HL-60 (cell line): ENCODE data around the gene PNCK.

Experiments
- POLR2AphosphoS5 ChIP-seq: IDR thresholded peaks from 2 replicates; pipeline ENCODE4 v1.6.1; 2012; ENCODE audit warnings: low read depth
- TF ChIP-seq, protein P1 (sequence below): IDR thresholded peaks from one replicate; pipeline ENCODE4 v1.5.1; 2011; ENCODE audit warnings: low read length, control low read depth, inconsistent platforms; ENCODE audit not compliant: insufficient read depth

- TF ChIP-seq, protein P1, sequence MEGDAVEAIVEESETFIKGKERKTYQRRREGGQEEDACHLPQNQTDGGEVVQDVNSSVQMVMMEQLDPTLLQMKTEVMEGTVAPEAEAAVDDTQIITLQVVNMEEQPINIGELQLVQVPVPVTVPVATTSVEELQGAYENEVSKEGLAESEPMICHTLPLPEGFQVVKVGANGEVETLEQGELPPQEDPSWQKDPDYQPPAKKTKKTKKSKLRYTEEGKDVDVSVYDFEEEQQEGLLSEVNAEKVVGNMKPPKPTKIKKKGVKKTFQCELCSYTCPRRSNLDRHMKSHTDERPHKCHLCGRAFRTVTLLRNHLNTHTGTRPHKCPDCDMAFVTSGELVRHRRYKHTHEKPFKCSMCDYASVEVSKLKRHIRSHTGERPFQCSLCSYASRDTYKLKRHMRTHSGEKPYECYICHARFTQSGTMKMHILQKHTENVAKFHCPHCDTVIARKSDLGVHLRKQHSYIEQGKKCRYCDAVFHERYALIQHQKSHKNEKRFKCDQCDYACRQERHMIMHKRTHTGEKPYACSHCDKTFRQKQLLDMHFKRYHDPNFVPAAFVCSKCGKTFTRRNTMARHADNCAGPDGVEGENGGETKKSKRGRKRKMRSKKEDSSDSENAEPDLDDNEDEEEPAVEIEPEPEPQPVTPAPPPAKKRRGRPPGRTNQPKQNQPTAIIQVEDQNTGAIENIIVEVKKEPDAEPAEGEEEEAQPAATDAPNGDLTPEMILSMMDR = no peak
- no peak for TF ChIP-seq POLR2AphosphoS5
These were observed 13.8 kb upstream of the PNCK start, which contains the start of gene SLC6A8 for GRCh38 chrX:153687121-153688039.
